Heart right ventricle (tissue), 16 donors: ENCODE results near the gene SLC35F2. TPM values are rescaled to one million over a fixed set of nuclear protein-coding genes. Genes with fewer than 3 reads are reported as not detected.
"Not testable (repeated sequence)": the region's sequence is repeated elsewhere in the genome, so short reads cannot be mapped to it uniquely, and the experiment has no call there.

ENCODE experiments used
- ATAC-seq, 8 donors: fragments of 200-7000 bp; cut with Tn5 transposase; one replicate each; pipeline ENCODE4 v1.9.1; 2020; ENCODE audit warnings: mild to moderate bottlenecking in 8 of 8, moderate library complexity in 8 of 8, moderate number of reproducible peaks in 1 of 8
- DNase-seq, 2 donors: peaks; one replicate each; pipeline ENCODE4 v3.0.0-alpha.2; 2020
- H3K27ac ChIP-seq, 10 donors: fragments of 200-600 bp; sonication (generic) in 2 of 10; one replicate each; pipeline versions ENCODE4 v1.5.0 to v1.8.0; 2020 to 2022; ENCODE audit warnings: mild to moderate bottlenecking in 3 of 10
- H3K27me3 ChIP-seq, 7 donors: fragments of 200-600 bp; one replicate each; pipeline ENCODE4 v1.8.0; 2021 to 2022; ENCODE audit warnings: mild to moderate bottlenecking in 2 of 7
- H3K36me3 ChIP-seq, 9 donors: fragments of 200-600 bp; sonication (generic) in 1 of 9; one replicate each; pipeline versions ENCODE4 v1.5.0 to v1.8.0; 2020 to 2022; ENCODE audit warnings: mild to moderate bottlenecking in 2 of 9
- H3K4me1 ChIP-seq, 9 donors: fragments of 200-600 bp; sonication (generic) in 1 of 9; one replicate each; pipeline versions ENCODE4 v1.5.0 to v1.8.0; 2020 to 2022; ENCODE audit warnings: mild to moderate bottlenecking in 4 of 9
- H3K4me3 ChIP-seq, 10 donors: fragments of 200-600 bp; sonication (generic) in 2 of 10; one replicate each; pipeline versions ENCODE4 v1.5.0 to v1.8.0; 2020 to 2022; ENCODE audit warnings: mild to moderate bottlenecking in 7 of 10, moderate library complexity in 2 of 10
- H3K9me3 ChIP-seq, 11 donors: fragments of 200-600 bp in 10 of 11; sonication (generic) in 2 of 11; one replicate each; pipeline versions ENCODE4 v1.5.0 to v1.8.0; 2013 to 2022; ENCODE audit warnings: mild to moderate bottlenecking in 2 of 11, control low read depth in 1 of 11, moderate library complexity in 1 of 11
- CTCF ChIP-seq, 9 donors: fragments of 200-600 bp; sonication (generic) in 2 of 9; IDR thresholded peaks; one replicate each; pipeline versions ENCODE4 v1.5.0 to v1.8.0; 2021 to 2022; ENCODE audit warnings: antibody characterized with exemption in 9 of 9, mild to moderate bottlenecking in 5 of 9, moderate library complexity in 1 of 9
- WGBS, 2 donors: extraction: QIAGEN DNeasy Blood & Tissue Kit; methylation state at CpG; one replicate each; pipeline ENCODE4 v1.1.7; 2013; ENCODE audit warnings: inconsistent platforms in 1 of 2; 5-methylcytosine and 5-hydroxymethylcytosine counted together
- intact Hi-C, 10 donors: fragments of 100-400 bp; cut with DNase I; formaldehyde crosslinking; loops; one replicate each; pipeline versions ENCODE4 v1.11.1 to v1.14.2; 2022
- polyA plus RNA-seq, 2 donors: library from polyadenylated mRNA; stranded (reverse); fragments of 200-250 nt; gene quantifications; one replicate each; pipeline ENCODE4 v1.2.3, GENCODE V29; 2013
- total RNA-seq, 10 donors: library from RNA; stranded (reverse); fragmentation: NEBNext Ultra II Directional in 3 of 10; extraction: Animal tissue kit (Norgen Biotek cat#: 25700) in 3 of 10; gene quantifications; one replicate each; pipeline versions ENCODE4 v1.2.1 to v1.2.4, GENCODE V29; 2021 to 2023
- donor health status: Arrhythmogenic right ventricular cardiomyopathy.
- donor health status: ischemic (EF 13 %, LVEDD 7.1; RV severe dilation, severe dysfunction).
- donor health status: healthy with polysubstance abuse.
- donor health status: DM: no; HTN: yes; CAD: no.
- donor health status: DM: no; HTN: no; CAD: no.
- donor health status: ischemic (EF 25% LVEDD 6.9; RV normal size, moderate dysfunction).
- donor health status: ischemic (EF 25% LVEDD 5.7; RV mildly dilated, moderate dysfunction).
- donor health status: healthy.
- donor health status: DM: yes; HTN: yes; CAD: no.
- donor health status: Ischemic cardiomyopathy.
- donor health status: ischemic (EF 35%, LVEDD 5.7; RV mildly dilated, moderate dysfunction).
- donor health status: nonischemic (EF 11% LVEDD 7.7; RV severe dilation, severe dysfunction).
- donor health status: DM: yes; HTN: yes; CAD: no.
- donor health status: PGD.
- donor health status: ischemic (EF 29% LVEDD 5.4; RV normal size, mild dysfunction).
- donor health status: nonischemic (EF 23%, LVEDD 6.1; RV moderate dilation, normal function).

SLC35F2 gene
- total and polyA plus RNA-seq, 12 donors = 0.40 to 2.0 (median 0.88) TPM

GRCh38 chr11:107834995-107835394 lies 23.6 kb downstream of the SLC35F2 start:
- Histone ChIP-seq H3K4me1 (peaks cover 0 to 5% (median 0%) of the 10 kb centered on the region in 9 donors), H3K36me3 (no peaks in the 10 kb centered on the region), H3K27me3 (peaks cover 0 to 3% (median 0%) of the 10 kb centered on the region in 7 donors), H3K27ac (no peak overlapping the region), H3K4me3 (no peak overlapping the region), H3K9me3 (no peaks in the 10 kb centered on the region)
- 81 to 84% methylated on average over 6 of the region's 6 CpGs for WGBS, 2 donors
- no peak for TF ChIP-seq CTCF (IDR thresholded peaks at IDR 0.05)
- ATAC-seq (no peak), DNase-seq (no peak)
- intact Hi-C loops = no loop called here

- H3K4me1 ChIP-seq, intact Hi-C loops, H3K9me3 ChIP-seq, H3K27me3 ChIP-seq, ATAC-seq, H3K4me3 ChIP-seq, H3K36me3 ChIP-seq, DNase-seq, H3K27ac ChIP-seq: not testable (repeated sequence)
- WGBS, 2 donors = 49 to 55% methylated on average over 6 of the region's 6 CpGs
These were observed 24.7 kb downstream of the SLC35F2 start for GRCh38 chr11:107833926-107834325.

- Histone ChIP-seq H3K36me3 (no peaks in the 10 kb centered on the region), H3K27me3 (peaks cover 0 to 3% (median 0%) of the 10 kb centered on the region in 7 donors), H3K4me3 (no peak overlapping the region), H3K4me1 (no peaks in the 10 kb centered on the region), H3K27ac (no peak overlapping the region), H3K9me3 (no peaks in the 10 kb centered on the region)
- no peak for TF ChIP-seq CTCF (IDR thresholded peaks at IDR 0.05)
- intact Hi-C loops = no loop called here
- DNase-seq (no peak), ATAC-seq (no peak)
- WGBS, 2 donors = 83 to 86% methylated on average over 5 of the region's 5 CpGs
These were observed 27.6 kb downstream of the SLC35F2 start for GRCh38 chr11:107830915-107831540.

- ATAC-seq = no peak
- no peak overlapping the region for H3K27ac ChIP-seq
These were observed 31.5 kb downstream of the SLC35F2 start for GRCh38 chr11:107827041-107827440.

More at GRCh38 chr11:107827041-107827440, 31.5 kb downstream of the SLC35F2 start:
- TF ChIP-seq CTCF (IDR thresholded peaks at IDR 0.05) = no peak
- Histone ChIP-seq H3K4me3 (no peak overlapping the region), H3K4me1 (peaks cover 0 to 6% (median under 1%) of the 10 kb centered on the region in 9 donors), H3K27me3 (no peaks in the 10 kb centered on the region), H3K36me3 (no peaks in the 10 kb centered on the region), H3K9me3 (no peaks in the 10 kb centered on the region)
- intact Hi-C loops = no loop called here
- WGBS, 2 donors = 93 to 94% methylated on average over 3 of the region's 3 CpGs
- no peak for DNase-seq
